Stimulated activated naive CD8-positive, alpha-beta T cell treated with anti-CD3 and anti-CD28 coated beads, Interleukin-15, amount 100 ng/mL, for 72 hours (primary cell): ENCODE results near the gene RPS6KA3.

Experiments
- ATAC-seq: fragments of 150-1000 bp; cut with Tn5 transposase; 2 replicates; pipeline ENCODE4 v1.10.0; 2021; ENCODE audit warnings: mild to moderate bottlenecking, moderate library complexity
- DNase-seq, 2 donors: peaks; one replicate each; pipeline ENCODE4 v3.0.0; 2021 to 2022
- H3K27ac Mint-ChIP-seq, 2 donors: one replicate each; pipeline ENCODE4 v1.8.0; 2022; ENCODE audit warnings: mild to moderate bottlenecking in 2 of 2, mixed read lengths in 2 of 2, moderate library complexity in 2 of 2
- H3K27me3 Mint-ChIP-seq: one replicate; pipeline ENCODE4 v1.8.0; 2022; ENCODE audit warnings: mixed read lengths
- H3K4me1 Mint-ChIP-seq: one replicate; pipeline ENCODE4 v1.8.0; 2022; ENCODE audit warnings: mild to moderate bottlenecking, mixed read lengths
- H3K4me3 Mint-ChIP-seq, 2 donors: one replicate each; pipeline ENCODE4 v1.8.0; 2022; ENCODE audit warnings: mild to moderate bottlenecking in 2 of 2, mixed read lengths in 2 of 2, moderate library complexity in 1 of 2
- H3K9me3 Mint-ChIP-seq, 2 donors: one replicate each; pipeline ENCODE4 v1.8.0; 2022; ENCODE audit warnings: mixed read lengths in 2 of 2

The RPS6KA3 gene

DNA sequence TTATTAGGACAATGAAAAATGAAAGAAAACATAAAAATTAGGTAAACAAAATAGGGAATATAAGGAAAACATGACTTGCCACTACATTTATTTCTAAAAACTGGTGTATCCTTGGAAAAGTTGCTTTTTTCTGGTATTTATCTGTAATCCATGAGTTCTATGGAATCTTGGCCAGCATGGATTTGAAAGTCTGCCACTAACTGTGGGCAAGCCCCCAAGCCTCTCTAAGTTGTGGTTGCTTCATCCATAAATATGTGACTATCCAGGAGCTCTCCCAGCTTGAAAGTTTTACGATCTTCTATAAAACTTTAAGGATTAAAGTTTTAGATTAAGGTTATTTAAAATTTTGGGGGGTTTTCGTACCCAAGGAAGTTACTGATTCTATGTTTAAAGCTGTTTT, 21.8 kb downstream of the RPS6KA3 start:
- Mint-ChIP-seq H3K9me3 (no peaks in the 10 kb centered on the region), H3K27ac (no peak overlapping the region), H3K4me3 (no peak overlapping the region), H3K4me1 (peaks cover 22% of the 10 kb centered on the region), H3K27me3 (no peaks in the 10 kb centered on the region)
- DNase-seq (no peak), ATAC-seq (no peak)

- H3K27me3 Mint-ChIP-seq = no peaks in the 10 kb centered on the region
- no peak overlapping the region for H3K4me3 Mint-ChIP-seq
- ATAC-seq = no peak
- peaks cover 0 to 4% of the 10 kb centered on the region in 2 donors for H3K9me3 Mint-ChIP-seq
- H3K4me1 Mint-ChIP-seq = peaks cover 16% of the 10 kb centered on the region
- no peak for DNase-seq
- no peak overlapping the region for H3K27ac Mint-ChIP-seq
Observed at GRCh38 chrX:20240201-20240600, 26.5 kb downstream of the RPS6KA3 start.

DNA sequence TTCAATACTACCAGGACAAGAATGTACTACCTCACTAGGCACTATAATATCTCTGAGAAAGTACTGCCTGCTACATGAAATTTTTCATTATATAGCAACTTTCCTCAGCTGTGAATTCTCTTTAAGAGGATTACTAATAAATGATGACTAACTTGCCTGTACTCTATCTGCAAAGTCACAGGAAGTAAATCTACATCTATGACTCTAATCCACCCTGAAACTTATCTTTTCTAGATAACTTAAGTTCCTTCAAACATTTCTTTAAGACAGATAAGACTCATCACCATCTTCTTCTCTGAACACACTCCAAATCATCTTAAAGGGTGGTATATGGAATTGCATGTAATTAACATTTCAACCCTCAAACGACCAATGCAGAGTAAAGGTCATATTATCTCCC, 28.8 kb downstream of the RPS6KA3 start:
- no peak for ATAC-seq
- Mint-ChIP-seq H3K4me1 (peaks cover 16% of the 10 kb centered on the region), H3K27me3 (no peaks in the 10 kb centered on the region), H3K27ac (no peak overlapping the region), H3K9me3 (peaks cover 0 to 4% of the 10 kb centered on the region in 2 donors), H3K4me3 (no peak overlapping the region)
- no peak for DNase-seq

- H3K4me1 Mint-ChIP-seq = peaks cover 10% of the 10 kb centered on the region
- no peak for ATAC-seq
- no peaks in the 10 kb centered on the region for H3K27me3 Mint-ChIP-seq
- DNase-seq = no peak
- no peak overlapping the region for H3K27ac Mint-ChIP-seq
- no peak overlapping the region for H3K4me3 Mint-ChIP-seq
- peaks cover 0 to 4% of the 10 kb centered on the region in 2 donors for H3K9me3 Mint-ChIP-seq
Observed at GRCh38 chrX:20235755-20236154, 31.0 kb downstream of the RPS6KA3 start.

- no peak for ATAC-seq
- Mint-ChIP-seq H3K27me3 (no peaks in the 10 kb centered on the region), H3K9me3 (peaks cover 0 to 4% of the 10 kb centered on the region in 2 donors), H3K4me3 (no peak overlapping the region), H3K4me1 (peaks cover 11% of the 10 kb centered on the region), H3K27ac (no peak overlapping the region)
- DNase-seq = no peak
Observed at GRCh38 chrX:20233336-20233735, 33.4 kb downstream of the RPS6KA3 start.

- DNase-seq = no peak
- Mint-ChIP-seq H3K4me3 (no peak overlapping the region), H3K9me3 (no peaks in the 10 kb centered on the region), H3K27ac (no peak overlapping the region), H3K4me1 (peaks cover 18% of the 10 kb centered on the region), H3K27me3 (no peaks in the 10 kb centered on the region)
- ATAC-seq = no peak
Observed at GRCh38 chrX:20231598-20231997, 35.1 kb downstream of the RPS6KA3 start.

DNA sequence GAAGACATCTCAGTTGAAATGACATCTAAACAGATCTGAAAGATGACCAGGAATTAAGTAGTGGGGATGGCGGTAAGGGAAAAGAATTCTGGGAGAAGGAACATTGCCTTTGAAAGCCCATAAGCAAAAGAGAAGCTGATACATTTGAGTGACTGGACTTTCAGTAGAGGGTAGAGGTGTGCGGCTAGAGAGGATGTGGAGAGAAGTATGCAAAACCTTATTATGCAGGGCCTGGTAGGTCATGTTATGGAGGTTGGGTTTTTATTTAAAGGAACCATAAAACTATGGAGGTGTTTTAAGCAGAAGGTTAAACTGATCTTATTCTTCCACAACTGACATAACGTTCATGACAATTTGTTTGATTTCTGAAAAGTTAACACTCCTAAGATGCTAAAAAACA, 36.3 kb downstream of the RPS6KA3 start:
- H3K4me1 Mint-ChIP-seq = peaks cover 30% of the 10 kb centered on the region
- H3K27ac Mint-ChIP-seq = no peak overlapping the region
- no peaks in the 10 kb centered on the region for H3K27me3 Mint-ChIP-seq
- DNase-seq = no peak
- ATAC-seq = no peak
- no peaks in the 10 kb centered on the region for H3K9me3 Mint-ChIP-seq
- H3K4me3 Mint-ChIP-seq = no peak overlapping the region

DNA sequence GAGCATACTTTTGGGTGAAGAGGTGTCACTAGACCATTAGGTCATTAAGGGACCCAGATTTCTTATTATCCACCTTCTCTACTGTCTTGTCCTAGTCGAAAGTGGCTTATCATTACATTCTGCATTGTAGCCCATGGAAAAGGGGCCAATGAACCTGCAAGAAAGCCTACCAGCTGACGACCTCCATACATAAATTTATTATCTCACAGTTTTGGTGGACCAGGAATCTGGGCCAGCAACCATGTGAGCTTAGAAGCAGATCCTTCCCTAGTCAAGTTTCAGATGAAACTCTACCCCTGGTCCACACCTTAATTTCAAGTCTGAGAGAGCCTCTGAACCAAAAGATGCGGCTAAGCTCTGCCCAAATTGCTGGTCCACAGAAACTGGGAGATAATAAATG, 37.6 kb downstream of the RPS6KA3 start:
- H3K9me3 Mint-ChIP-seq = no peaks in the 10 kb centered on the region
- DNase-seq = no peak
- ATAC-seq = no peak
- H3K4me1 Mint-ChIP-seq = peaks cover 42% of the 10 kb centered on the region
- H3K27ac Mint-ChIP-seq = no peak overlapping the region
- H3K27me3 Mint-ChIP-seq = no peaks in the 10 kb centered on the region
- H3K4me3 Mint-ChIP-seq = no peak overlapping the region

- no peaks in the 10 kb centered on the region for H3K9me3 Mint-ChIP-seq
- DNase-seq (no peak), ATAC-seq (no peak)
- no peaks in the 10 kb centered on the region for H3K27me3 Mint-ChIP-seq
- peaks cover 42% of the 10 kb centered on the region for H3K4me1 Mint-ChIP-seq
- no peak overlapping the region for H3K4me3 Mint-ChIP-seq
- H3K27ac Mint-ChIP-seq = peak overlapping the region in 1 of 2 donors; percentile 92
Observed at GRCh38 chrX:20228245-20228644, 38.5 kb downstream of the RPS6KA3 start.

DNA sequence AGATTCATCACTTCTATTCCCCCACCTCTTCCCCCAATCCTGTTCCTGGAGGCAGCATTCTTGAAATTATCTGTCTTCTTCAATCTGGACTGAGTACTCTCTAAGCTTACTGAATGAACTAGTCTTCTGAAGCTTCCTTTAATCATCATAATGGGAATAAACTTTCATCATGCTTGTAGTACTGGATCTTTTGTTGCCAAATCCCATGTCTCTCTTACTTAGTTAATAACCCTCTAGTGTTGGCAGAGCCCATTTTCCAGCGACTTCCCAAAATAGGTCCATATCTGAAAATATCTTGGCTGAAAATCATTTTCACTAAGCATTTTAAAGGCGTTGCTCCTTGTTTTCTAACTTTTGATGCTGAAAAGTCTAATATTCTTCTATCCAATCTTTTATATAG, 39.6 kb downstream of the RPS6KA3 start:
- Mint-ChIP-seq H3K4me3 (no peak overlapping the region), H3K27ac (no peak overlapping the region)
- no peak for ATAC-seq

DNA sequence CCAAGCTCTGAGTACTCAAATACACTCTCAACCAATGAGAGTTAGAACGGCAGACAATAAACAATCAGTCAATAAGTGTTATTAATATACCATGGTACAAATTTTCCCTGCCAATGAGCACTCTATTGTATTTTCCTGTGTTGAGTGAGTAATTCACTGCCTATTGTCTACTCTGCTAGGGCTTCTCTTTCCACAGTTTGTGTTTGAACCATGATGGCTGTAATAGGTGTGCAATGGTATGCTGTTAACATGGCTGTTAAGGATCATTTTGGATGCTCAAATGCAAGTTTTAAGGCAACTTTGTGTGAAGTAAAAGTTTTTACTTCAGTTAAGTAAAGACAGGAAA, 41.2 kb downstream of the RPS6KA3 start:
- H3K4me1 Mint-ChIP-seq = peaks cover 44% of the 10 kb centered on the region

More for the DNA sequence above, 39.6 kb downstream of the RPS6KA3 start:
- H3K4me1 Mint-ChIP-seq = peaks cover 42% of the 10 kb centered on the region
- H3K9me3 Mint-ChIP-seq = no peaks in the 10 kb centered on the region
- no peak for DNase-seq
- H3K27me3 Mint-ChIP-seq = no peaks in the 10 kb centered on the region

GRCh38 chrX:20224814-20225487, 41.8 kb downstream of the RPS6KA3 start:
- Mint-ChIP-seq H3K9me3 (no peaks in the 10 kb centered on the region), H3K27me3 (no peaks in the 10 kb centered on the region), H3K27ac (peak overlapping the region in 1 of 2 donors; percentile 21), H3K4me1 (peaks cover 49% of the 10 kb centered on the region), H3K4me3 (peak overlapping the region; percentile 31 to 35)
- no peak for DNase-seq
- peak; percentile 97 for ATAC-seq

More for the DNA sequence above, 41.2 kb downstream of the RPS6KA3 start:
- DNase-seq = no peak
- no peaks in the 10 kb centered on the region for H3K9me3 Mint-ChIP-seq
- no peak for ATAC-seq
- no peak overlapping the region for H3K27ac Mint-ChIP-seq
- no peaks in the 10 kb centered on the region for H3K27me3 Mint-ChIP-seq
- H3K4me3 Mint-ChIP-seq = peak overlapping the region in 1 of 2 donors; percentile 38

DNA sequence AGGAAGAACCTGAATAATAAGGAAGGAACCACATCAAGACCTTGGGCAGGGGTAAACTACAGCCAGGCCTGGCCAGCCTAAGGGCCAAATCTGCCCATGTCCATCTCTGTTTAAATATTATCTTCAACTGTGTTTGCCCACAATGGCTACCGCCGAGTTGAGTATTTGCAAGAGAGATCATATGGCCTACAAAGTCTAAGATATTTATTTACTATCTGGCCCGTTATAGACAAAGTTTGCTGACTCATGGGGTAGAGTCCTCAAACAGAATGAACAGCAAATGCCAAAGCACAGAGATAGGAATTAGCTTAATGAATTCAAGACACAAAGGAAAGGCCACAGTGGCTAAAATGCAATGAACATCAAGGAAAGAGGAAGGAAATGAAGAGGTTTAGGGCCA, 44.8 kb downstream of the RPS6KA3 start:
- Mint-ChIP-seq H3K27me3 (no peaks in the 10 kb centered on the region), H3K9me3 (no peaks in the 10 kb centered on the region), H3K4me3 (no peak overlapping the region), H3K4me1 (peaks cover 36% of the 10 kb centered on the region), H3K27ac (no peak overlapping the region)
- ATAC-seq = no peak
- DNase-seq = no peak

DNA sequence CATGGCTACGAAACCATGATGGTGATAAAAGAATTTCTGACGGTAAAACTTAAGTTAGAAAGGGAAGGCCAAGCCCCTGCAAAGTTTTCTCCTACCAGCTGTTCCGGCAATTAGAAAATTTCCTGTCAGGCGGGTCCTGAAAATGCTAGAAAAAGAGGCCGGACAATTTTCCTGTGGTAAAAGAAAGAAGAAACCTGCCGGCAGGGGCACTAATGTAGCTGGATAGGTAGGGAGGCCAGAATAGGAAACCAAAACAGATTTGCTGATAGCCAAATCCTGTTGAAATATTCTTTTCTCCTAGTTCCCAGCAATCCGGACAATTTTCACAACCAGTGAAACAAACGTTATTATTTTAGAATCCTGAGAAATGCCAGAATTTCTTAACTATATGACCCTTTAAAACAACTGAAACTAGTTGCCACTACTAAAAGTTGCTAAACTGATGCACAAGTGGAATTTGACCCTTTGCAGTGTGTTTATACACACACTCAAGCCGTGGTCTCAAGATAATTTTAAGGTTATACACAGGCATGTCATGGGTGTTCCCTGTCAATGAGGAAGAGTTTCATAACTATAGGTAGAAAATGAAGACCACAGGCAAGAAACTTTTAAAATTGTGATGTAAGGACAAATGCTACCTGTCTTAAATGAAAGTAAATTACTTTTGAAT, 47.7 kb downstream of the RPS6KA3 start:
- H3K4me1 Mint-ChIP-seq = peaks cover 26% of the 10 kb centered on the region
- H3K4me3 Mint-ChIP-seq = peak overlapping the region in 1 of 2 donors; percentile 26
- no peak for ATAC-seq
- H3K27ac Mint-ChIP-seq = no peak overlapping the region
- no peak for DNase-seq
- no peaks in the 10 kb centered on the region for H3K9me3 Mint-ChIP-seq
- no peaks in the 10 kb centered on the region for H3K27me3 Mint-ChIP-seq

DNA sequence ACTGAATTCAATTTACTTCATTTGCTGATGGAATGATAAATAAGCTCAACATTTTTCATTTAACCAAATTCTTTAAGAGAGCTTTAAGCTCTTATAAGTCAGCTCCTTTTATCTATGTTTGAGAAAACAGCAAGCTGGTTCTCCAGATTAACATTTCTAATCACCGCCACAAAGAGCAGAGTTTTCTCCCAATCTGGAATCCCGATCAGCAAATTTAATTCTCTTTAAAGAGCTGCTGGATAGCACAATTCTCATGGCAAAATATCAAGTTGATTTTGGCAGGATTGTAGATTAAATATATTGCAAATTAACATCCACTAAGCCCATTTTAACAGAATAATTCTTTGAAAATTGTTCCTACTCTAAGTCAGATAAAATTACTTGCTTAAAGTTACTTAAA, 48.8 kb downstream of the RPS6KA3 start:
- no peaks in the 10 kb centered on the region for H3K9me3 Mint-ChIP-seq
- H3K4me1 Mint-ChIP-seq = peaks cover 36% of the 10 kb centered on the region
- no peak for DNase-seq

GRCh38 chrX:20217271-20217670, 49.4 kb downstream of the RPS6KA3 start:
- peaks cover 42% of the 10 kb centered on the region for H3K4me1 Mint-ChIP-seq
- DNase-seq (no peak), ATAC-seq (no peak)
- no peaks in the 10 kb centered on the region for H3K9me3 Mint-ChIP-seq
- no peaks in the 10 kb centered on the region for H3K27me3 Mint-ChIP-seq
- H3K4me3 Mint-ChIP-seq = no peak overlapping the region
- H3K27ac Mint-ChIP-seq = no peak overlapping the region

More for the DNA sequence above, 48.8 kb downstream of the RPS6KA3 start:
- ATAC-seq = no peak
- H3K4me3 Mint-ChIP-seq = no peak overlapping the region
- no peak overlapping the region for H3K27ac Mint-ChIP-seq
- no peaks in the 10 kb centered on the region for H3K27me3 Mint-ChIP-seq

- Mint-ChIP-seq H3K4me3 (no peak overlapping the region), H3K27me3 (no peaks in the 10 kb centered on the region), H3K9me3 (no peaks in the 10 kb centered on the region), H3K27ac (no peak overlapping the region), H3K4me1 (peaks cover 54% of the 10 kb centered on the region)
- ATAC-seq (no peak), DNase-seq (no peak)
Observed at GRCh38 chrX:20215565-20215964, 51.1 kb downstream of the RPS6KA3 start.
